T47D (cell line): Measurements from ENCODE around the gene PRLH.
A peak's percentile ranks its signal among the peaks of the same experiment; 100 is the strongest.

Source experiments
- DNase-seq, 2 experiments: peaks; one replicate each; pipeline versions ENCODE4 v3.0.0 to v3.0.0-alpha.2; 2011 to 2012; ENCODE audit warnings: low read depth in 1 of 2, low spot score in 1 of 2
- JUND ChIP-seq: IDR thresholded peaks from 2 replicates; pipeline ENCODE4 v1.6.1; 2012; ENCODE audit warnings: low read depth
- in situ Hi-C: cut with HindIII; loops from 2 replicates; pipeline ENCODE4 v1.10.0; 2016; ENCODE audit warnings: low sequenced_read_pairs, low pct_unique_long_range_greater_than_20kb

PRLH gene

DNA sequence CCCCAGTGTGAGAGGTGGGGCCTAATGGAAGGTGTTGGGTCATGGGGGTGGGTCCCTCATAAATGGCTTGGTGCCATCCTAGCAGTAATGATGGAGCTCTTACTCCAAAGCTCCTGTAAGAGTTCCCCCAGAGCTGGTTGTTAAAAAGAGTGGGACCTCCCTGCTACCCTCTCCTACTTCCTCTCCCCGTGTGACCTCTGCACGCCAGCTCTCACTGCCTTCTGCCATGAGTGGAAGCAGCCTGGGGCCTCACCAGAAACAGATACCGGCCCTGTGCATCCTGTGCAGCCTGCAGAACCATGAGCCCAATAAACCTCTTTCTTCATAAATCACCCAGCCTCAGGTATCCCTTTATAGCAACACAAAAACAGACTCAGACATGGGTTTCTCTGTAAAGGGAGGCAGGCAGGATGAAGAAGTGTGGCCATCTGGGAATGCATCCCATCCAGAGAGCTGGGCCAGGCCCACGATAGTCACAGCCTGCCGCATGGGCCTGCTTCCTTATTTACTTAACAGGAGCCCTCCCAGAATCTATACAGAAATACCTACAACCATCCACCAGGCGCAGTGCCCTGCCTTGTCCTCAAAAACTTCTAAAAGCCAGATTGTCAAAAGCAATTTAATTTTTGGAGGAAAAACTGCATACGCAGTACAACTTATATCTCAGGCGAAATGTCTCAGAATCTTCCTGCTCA lies 7.5 kb downstream of the PRLH start:
- in situ Hi-C loops: no loop called here
- TF ChIP-seq JUND: no peak
- DNase-seq: no peak

DNA sequence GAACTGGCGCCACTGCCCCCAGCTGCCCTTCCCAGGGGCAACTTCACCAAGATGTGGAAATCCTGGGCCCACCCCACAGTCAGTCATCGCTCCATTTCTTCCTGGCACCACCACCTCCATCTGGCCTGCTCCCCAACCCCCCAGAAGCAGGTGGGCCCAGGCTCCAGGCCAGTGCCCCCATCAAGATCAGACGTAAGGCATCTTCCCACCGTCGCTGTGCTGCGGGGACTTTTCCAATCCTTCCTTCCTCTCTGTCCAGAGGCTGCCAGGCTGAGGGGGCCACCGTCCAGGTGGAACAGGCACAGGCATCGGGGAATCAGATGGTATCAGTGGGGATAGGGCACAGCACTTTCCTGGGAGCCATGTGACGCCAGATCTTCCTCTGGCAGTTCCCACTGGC lies 8.1 kb downstream of the PRLH start:
- in situ Hi-C loops: no loop called here
- no peak for TF ChIP-seq JUND
- no peak for DNase-seq

DNA sequence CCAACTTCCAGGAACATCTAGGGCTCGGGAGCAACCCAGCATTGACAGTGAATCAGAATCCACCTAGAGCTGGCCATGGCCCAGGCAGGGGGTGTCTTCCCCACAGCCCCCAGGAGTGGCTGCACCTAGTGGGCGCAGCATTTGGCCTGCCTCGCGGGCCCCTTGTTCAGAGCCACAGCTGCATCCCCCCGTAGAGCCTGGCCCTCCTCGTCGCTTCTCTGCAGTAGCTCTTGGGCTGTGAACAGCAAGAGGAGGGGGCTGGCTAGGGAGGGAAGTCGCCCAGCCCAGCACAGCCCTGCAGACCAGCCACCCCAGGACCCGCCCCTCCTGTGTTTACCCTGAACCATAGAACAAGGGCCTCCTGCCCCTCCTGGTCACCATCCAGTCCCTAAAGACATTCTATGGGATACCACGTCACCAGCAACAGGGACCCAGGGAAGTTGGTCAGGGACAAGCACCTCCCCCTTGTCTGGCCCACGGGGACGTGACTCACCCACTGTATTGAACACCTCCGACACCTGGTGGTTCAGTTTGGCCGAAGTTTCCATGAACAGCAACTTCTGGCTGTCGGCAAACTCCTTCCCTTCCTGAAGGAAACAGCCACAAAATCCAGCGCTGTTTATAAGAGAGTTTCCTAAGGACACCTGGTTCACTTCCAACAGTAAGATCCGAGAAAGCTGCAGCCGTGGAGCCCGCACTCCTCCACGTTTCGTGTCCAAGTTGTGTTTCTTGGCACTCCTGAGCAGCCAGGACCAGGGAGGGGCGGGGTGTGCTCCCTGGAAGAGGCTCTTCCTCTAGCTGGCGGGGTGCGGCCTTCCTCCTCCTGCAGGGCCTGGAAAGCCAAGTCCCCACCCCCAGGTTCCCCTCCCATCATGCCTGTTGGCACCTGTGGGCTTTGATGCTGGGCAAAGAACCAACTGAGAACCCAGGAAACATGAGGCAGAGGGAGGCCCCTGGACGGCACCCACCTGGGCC lies 8.8 kb downstream of the PRLH start:
- no peak for TF ChIP-seq JUND
- DNase-seq: peak in 1 of 2 experiments; percentile 38
- in situ Hi-C loops: no loop called here

DNA sequence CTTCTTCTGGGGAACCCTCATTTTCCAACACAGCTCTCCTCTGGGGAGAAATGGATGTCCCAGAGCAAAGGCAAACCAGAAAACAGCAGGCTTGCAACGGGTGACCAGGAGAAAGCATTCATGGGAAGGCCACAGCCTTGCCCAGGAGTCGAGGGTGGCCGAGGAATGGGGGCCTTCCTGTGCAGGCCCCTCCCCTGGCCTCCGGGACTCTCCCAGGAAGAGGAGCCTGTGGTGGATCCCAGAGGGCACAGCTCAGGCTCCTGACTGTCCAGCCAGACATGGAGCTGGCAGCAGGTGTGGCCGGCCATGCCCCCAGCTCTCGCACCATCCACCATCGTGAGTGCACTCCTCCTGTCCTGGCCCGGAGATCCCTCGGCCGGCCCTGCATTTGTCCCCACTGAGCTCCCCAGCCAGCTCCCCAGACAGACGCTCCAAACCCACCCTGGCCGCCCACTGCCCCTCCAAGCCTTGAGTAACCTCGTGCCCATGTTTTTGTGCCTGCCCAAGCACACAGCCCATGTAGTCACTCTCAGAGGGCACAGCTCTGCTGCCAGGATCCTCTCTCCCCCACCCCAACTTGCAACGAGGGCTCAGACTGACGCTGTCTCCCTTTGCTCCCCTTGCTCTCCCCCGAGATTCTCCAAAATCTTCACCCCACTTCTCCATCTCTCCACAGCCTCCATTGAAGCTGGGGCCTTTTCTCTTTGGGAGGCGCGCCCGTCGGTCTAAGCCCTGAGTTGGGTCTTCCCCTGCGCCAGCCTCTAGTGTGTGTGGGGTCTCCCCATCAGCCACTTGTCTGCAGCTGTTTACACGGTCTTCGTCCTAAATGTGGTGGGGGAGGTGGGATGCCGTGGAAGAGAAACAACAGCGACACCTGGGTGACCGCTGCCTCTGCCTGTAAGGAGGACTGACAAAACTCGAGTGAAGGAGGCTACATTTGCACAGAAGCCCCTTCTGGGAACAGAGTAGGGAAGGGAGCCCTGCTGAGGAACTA lies 9.8 kb downstream of the PRLH start:
- TF ChIP-seq JUND: no peak
- in situ Hi-C loops: no loop called here
- DNase-seq: no peak

DNA sequence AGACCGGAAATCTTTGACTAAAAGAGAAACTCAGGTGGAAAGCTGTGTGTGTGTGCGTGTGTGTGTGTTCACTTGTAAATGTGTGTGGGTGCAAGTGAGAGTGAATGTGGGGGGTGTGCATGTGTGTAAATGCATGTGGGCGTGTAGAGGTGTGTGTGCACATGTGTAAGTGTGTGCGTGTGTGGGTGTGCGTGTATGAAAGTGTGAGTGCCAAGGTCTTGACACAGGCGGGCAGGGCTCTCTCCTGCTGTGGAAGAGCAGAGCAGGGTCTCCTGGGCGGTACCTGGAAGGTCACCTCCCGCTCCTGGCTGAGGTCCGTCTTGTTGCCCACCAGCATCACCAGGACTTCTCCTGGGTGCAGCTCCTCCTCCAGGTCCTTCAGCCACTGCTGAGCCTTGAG lies 10.6 kb downstream of the PRLH start:
- no peak for TF ChIP-seq JUND
- in situ Hi-C loops: no loop called here

DNA sequence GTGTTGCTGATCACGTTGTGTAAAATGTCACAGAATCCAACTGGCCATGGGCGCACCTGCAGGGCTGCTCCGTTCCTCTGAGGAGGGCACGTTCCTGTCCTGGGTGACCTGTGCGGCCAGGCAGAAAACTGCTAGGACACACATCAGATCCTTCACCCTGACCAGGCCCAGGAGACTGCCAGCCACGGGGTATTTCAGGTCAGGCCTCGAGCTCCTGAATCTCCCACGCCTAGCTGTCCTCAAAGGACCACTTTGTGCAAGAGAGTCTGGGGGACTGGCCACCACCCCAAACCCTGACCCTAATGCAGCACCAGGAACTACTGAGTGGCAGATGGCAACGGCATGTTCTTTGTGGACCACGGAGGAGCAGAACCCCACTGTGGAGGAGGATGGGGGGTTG lies 11.1 kb downstream of the PRLH start:
- in situ Hi-C loops: no loop called here
- DNase-seq: no peak
- no peak for TF ChIP-seq JUND

More for the DNA sequence above, 10.6 kb downstream of the PRLH start:
- no peak for DNase-seq

DNA sequence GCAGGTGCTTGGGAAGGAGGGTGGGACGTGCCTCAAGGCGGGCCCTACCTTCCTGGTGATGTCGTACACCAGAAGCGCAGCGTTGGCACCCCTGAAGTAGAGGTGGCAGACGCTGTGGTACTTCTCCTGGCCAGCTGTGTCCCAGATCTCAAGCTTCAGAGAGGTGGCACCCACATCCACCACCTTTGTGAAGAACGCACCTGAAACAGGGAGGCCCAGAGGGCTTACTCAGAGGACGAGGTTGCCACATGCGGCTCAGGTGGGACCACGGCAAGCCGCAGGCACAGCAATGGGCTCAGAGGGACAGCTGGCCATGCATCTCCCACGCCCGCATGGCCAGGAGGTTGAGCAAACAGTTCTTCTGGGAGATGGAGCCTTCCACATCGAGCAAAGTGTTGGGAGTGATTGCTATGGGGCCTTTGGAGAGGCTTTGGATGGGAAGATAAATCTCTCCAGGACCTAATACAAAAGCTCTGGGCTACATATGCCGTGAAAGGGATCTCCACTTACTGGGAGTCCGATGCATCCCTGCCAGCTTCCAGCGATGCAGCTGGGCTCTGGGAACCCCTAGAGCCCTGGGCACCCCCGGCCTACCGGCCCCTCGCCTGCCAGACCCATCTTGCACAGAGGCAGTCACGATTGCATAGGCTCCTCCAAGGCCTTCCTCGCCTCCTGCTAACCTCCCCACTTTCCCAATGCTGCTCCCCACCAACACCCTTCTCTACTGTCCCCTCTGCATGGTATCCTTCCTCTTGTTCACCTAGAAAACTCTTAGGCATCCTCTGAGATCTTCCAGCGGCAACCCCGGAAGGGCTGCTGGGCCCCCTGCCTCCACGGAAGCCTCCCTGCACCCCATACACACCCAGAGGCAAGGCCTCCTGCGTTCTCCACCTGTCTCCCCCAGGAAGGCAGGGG lies 11.8 kb downstream of the PRLH start:
- TF ChIP-seq JUND: no peak
- in situ Hi-C loops: no loop called here
- no peak for DNase-seq

DNA sequence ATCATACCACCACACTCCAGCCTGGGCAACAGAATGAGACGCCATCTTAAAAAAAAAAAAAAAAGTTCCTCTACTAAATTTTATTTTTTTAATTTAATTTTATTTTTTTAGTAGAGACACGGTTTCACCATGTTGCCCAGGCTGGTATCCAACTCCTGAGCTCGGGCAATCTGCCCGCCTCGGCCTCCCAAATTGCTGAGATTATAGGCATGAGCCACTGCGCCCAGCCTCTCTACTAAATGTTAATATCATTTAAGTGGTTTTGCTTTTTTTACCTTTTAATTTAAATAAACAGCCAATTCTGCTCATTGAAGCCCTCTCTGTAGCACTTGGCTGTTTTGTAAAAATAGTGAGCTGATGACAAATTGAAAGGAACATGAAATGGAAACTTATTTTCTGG lies 15.0 kb downstream of the PRLH start:
- TF ChIP-seq JUND: no peak
- no peak for DNase-seq
- in situ Hi-C loops: no loop called here

DNA sequence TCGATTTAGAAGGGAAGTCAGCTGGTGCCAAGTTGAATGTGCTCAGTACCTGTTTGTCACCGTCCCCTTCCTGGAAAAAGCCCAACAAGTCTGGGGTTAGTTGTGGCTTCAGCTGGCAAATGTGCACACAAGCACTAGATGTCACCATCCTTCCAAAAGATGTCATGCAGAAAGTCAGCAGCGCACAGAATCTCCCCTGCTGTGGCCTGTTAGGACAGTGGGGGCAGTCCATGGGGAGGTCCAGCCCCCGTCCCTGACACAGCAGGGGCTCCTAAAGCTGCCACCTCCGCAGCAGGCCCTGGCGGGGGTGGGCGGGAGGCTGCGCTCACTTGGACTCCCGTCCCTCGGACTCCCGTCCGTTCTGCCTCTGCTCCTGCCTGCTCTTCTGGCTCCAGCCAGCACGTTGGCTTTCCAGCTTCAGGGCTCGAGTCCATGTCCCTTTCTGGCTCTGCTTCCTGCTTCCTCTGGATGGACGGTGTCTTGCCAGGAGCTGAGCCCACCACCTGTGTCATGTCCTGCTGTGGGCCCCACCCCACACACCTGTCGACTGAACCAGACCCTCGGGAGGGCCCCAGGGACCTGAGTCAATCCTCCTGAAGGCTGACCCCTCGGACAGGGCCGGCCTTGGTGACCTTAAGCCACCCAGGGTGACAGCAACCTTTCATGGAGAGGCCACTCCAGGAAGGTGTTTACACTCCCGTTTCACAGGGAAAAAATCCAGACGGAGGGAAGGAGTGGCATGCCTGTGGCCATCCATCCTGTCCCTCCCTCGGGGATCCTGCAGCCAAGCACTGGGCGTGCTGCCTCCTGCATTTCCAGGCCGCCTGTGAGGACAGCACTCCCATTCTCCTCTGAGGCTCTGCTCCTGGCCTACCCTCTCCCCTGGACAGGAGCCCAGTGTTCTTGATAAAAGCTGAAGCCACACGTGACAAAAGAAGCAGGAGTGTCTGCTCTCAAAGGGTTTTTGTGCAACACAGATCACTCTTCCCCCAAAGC lies 15.7 kb downstream of the PRLH start:
- no peak for TF ChIP-seq JUND
- in situ Hi-C loops: no loop called here
- DNase-seq: no peak
